IMR-90 (cell line): Measurements from ENCODE around the gene TMEM14C. TPM values are rescaled to one million over a fixed set of nuclear protein-coding genes. Genes with fewer than 3 reads are reported as not detected.

Source experiments
- ATAC-seq: fragments of 200-7000 bp; cut with Tn5 transposase; 2 replicates; pipeline ENCODE4 v1.9.1; 2020; ENCODE audit warnings: low read depth, mild to moderate bottlenecking, moderate library complexity
- BruUV-seq: library from RNA; stranded (reverse); fragments of 400-500 nt; replicated peaks from 2 replicates; lab custom pipeline; 2021; lab: Mats Ljungman, UMichigan
- CTCF ChIA-PET: fragments of 300-600 bp; formaldehyde crosslinking; extraction: SDS; loops from one replicate; lab custom pipeline; 2021; ENCODE audit warnings: antibody characterized with exemption; lab: Yijun Ruan, JAX
- POLR2A ChIA-PET: fragments of 300-600 bp; sonication (Branson Sonifier 250); formaldehyde crosslinking; loops from one replicate; lab custom pipeline; 2022; ENCODE audit warnings: antibody characterized with exemption; ENCODE audit not compliant: unreplicated experiment; lab: Charles Lee
- DNase-seq: peaks from one replicate; pipeline ENCODE4 v3.0.0; 2013
- H2AFZ ChIP-seq: replicated peaks from 2 replicates; pipeline ENCODE3; 2013; ENCODE audit warnings: low read length, mild to moderate bottlenecking; ENCODE audit not compliant: poor library complexity
- H2AK5ac ChIP-seq: 2 replicates; pipeline ENCODE4 v1.6.1; 2013; ENCODE audit warnings: low read depth, low read length, inconsistent platforms
- H2AK9ac ChIP-seq: replicated peaks from 2 replicates; pipeline ENCODE3; 2013; ENCODE audit warnings: mild to moderate bottlenecking, low read depth, low read length, moderate library complexity; ENCODE audit not compliant: poor library complexity
- H2BK120ac ChIP-seq: 2 replicates; pipeline ENCODE4 v1.6.1; 2013; ENCODE audit warnings: low read depth, low read length, inconsistent platforms
- H2BK15ac ChIP-seq: 3 replicates; pipeline ENCODE4 v1.6.1; 2013; ENCODE audit warnings: low read depth, low read length, inconsistent platforms
- H2BK20ac ChIP-seq: 2 replicates; pipeline ENCODE4 v1.6.1; 2013; ENCODE audit warnings: low read depth, mild to moderate bottlenecking, inconsistent platforms, low read length, moderate library complexity
- H2BK5ac ChIP-seq: 2 replicates; pipeline ENCODE4 v1.6.1; 2013; ENCODE audit warnings: mild to moderate bottlenecking, low read depth, low read length, inconsistent platforms; ENCODE audit not compliant: poor library complexity, severe bottlenecking
- H3K14ac ChIP-seq: replicated peaks from 2 replicates; pipeline ENCODE4 v1.6.1; 2013; ENCODE audit warnings: low read depth, low read length, inconsistent platforms
- H3K18ac ChIP-seq: 2 replicates; pipeline ENCODE4 v1.6.1; 2013; ENCODE audit warnings: low read depth, low read length, control low read depth
- H3K23ac ChIP-seq: 2 replicates; pipeline ENCODE4 v1.6.1; 2013; ENCODE audit warnings: low read depth, low read length, inconsistent platforms
- H3K27ac ChIP-seq: 2 replicates; pipeline ENCODE4 v1.5.1; 2013; ENCODE audit warnings: mild to moderate bottlenecking, control low read depth, low read length; ENCODE audit not compliant: insufficient read depth
- H3K27me3 ChIP-seq: 2 replicates; pipeline ENCODE4 v1.6.1; 2013; ENCODE audit warnings: low read length; ENCODE audit not compliant: control insufficient read depth, insufficient read depth
- H3K36me3 ChIP-seq: 2 replicates; pipeline ENCODE4 v1.6.1; 2013; ENCODE audit warnings: low read length, mixed read lengths; ENCODE audit not compliant: control insufficient read depth, insufficient read depth
- H3K4ac ChIP-seq: 2 replicates; pipeline ENCODE4 v1.6.1; 2013; ENCODE audit warnings: low read depth, low read length, inconsistent platforms
- H3K4me1 ChIP-seq: 2 replicates; pipeline ENCODE4 v1.6.1; 2013; ENCODE audit warnings: low read length, mixed read lengths; ENCODE audit not compliant: control insufficient read depth, insufficient read depth
- H3K4me2 ChIP-seq: 2 replicates; pipeline ENCODE4 v1.6.1; 2013; ENCODE audit warnings: low read depth, mild to moderate bottlenecking, control low read depth, low read length, moderate library complexity
- H3K4me3 ChIP-seq: 2 replicates; pipeline ENCODE4 v1.5.1; 2013; ENCODE audit warnings: low read depth, mild to moderate bottlenecking, control low read depth, low read length, moderate library complexity; ENCODE audit not compliant: insufficient read depth
- H3K56ac ChIP-seq: 2 replicates; pipeline ENCODE4 v1.6.1; 2013; ENCODE audit warnings: low read length, inconsistent platforms; ENCODE audit not compliant: insufficient read depth; ENCODE audit errors: extremely low read depth
- H3K79me1 ChIP-seq, 2 experiments: 2 replicates each; pipeline ENCODE4 v1.6.1; 2013; ENCODE audit warnings: low read length in 2 of 2, inconsistent platforms in 1 of 2, low read depth in 1 of 2
- H3K9ac ChIP-seq: 2 replicates; pipeline ENCODE4 v1.6.1; 2013; ENCODE audit warnings: low read depth, low read length, control low read depth
- H3K9me1 ChIP-seq: 2 replicates; pipeline ENCODE4 v1.6.1; 2013; ENCODE audit warnings: low read length, inconsistent platforms; ENCODE audit not compliant: insufficient read depth
- H3K9me3 ChIP-seq: 2 replicates; pipeline ENCODE4 v1.6.1; 2013; ENCODE audit warnings: low read length; ENCODE audit not compliant: control insufficient read depth, insufficient read depth
- H4K20me1 ChIP-seq: 2 replicates; pipeline ENCODE4 v1.6.1; 2013; ENCODE audit warnings: low read length, inconsistent platforms; ENCODE audit not compliant: insufficient read depth
- H4K5ac ChIP-seq: 2 replicates; pipeline ENCODE4 v1.6.1; 2013; ENCODE audit warnings: mild to moderate bottlenecking, low read depth, low read length, control low read depth
- H4K8ac ChIP-seq, 2 experiments: 2 replicates each; pipeline ENCODE4 v1.6.1; 2013; ENCODE audit warnings: low read depth in 2 of 2, low read length in 2 of 2, control low read depth in 1 of 2, inconsistent platforms in 1 of 2
- H4K91ac ChIP-seq: 2 replicates; pipeline ENCODE4 v1.6.1; 2013; ENCODE audit warnings: low read depth, low read length, inconsistent platforms; ENCODE audit not compliant: insufficient read depth
- CEBPB ChIP-seq: IDR thresholded peaks from 2 replicates; pipeline ENCODE4 v1.6.1; 2012; ENCODE audit warnings: low read depth, low read length, improper control_type of control experiment
- MAFK ChIP-seq: IDR thresholded peaks from 2 replicates; pipeline ENCODE4 v1.6.1; 2012; ENCODE audit warnings: low read depth, low read length, improper control_type of control experiment
- RAD21 ChIP-seq: IDR thresholded peaks from 2 replicates; pipeline ENCODE4 v1.6.1; 2012; ENCODE audit warnings: low read length, improper control_type of control experiment
- RFX5 ChIP-seq: IDR thresholded peaks from 2 replicates; pipeline ENCODE4 v1.8.0; 2012; ENCODE audit warnings: low read depth, mild to moderate bottlenecking, low read length, moderate library complexity
- USF2 ChIP-seq: fragments of 150-350 bp; IDR thresholded peaks from 2 replicates; pipeline ENCODE4 v1.6.1; 2017; ENCODE audit warnings: mild to moderate bottlenecking, antibody characterized with exemption, low read length, low read depth
- WGBS, 2 experiments: methylation state at CpG; one replicate each; pipeline versions ENCODE4 v1.1.5 to v1.1.7; 2013; ENCODE audit warnings: missing lambda C conversion rate in 2 of 2; ENCODE audit not compliant: insufficient read length in 1 of 2; ENCODE audit errors: extremely low coverage in 2 of 2; 5-methylcytosine and 5-hydroxymethylcytosine counted together
- dilution Hi-C: fragments of 300-500 bp; cut with HindIII; formaldehyde crosslinking; loops from one replicate; pipeline ENCODE4 v1.14.3; 2018; ENCODE audit warnings: low sequenced_read_pairs; ENCODE audit not compliant: unreplicated experiment
- in situ Hi-C: fragments of 300-500 bp; cut with MboI; formaldehyde crosslinking; loops from 3 replicates; pipeline ENCODE4 v1.14.3; 2019; ENCODE audit warnings: low sequenced_read_pairs, inconsistent platforms, mixed read lengths
- intact Hi-C: fragments of 100-400 bp; cut with micrococcal nuclease; formaldehyde crosslinking; loops from 2 replicates; pipeline ENCODE4 v1.10.0; 2022
- polyA plus RNA-seq, 3 experiments: library from polyadenylated mRNA; depleted of rRNA; stranded (reverse); fragments of >200 nt; gene quantifications; 2 replicates each; pipeline ENCODE4 v1.2.3, GENCODE V29; 2012; ENCODE audit warnings: low replicate concordance in 1 of 3
- total RNA-seq: library from RNA; depleted of rRNA; stranded (reverse); fragments of >200 nt; gene quantifications from 2 replicates; pipeline ENCODE4 v1.2.3, GENCODE V29; 2012

TMEM14C gene
- total and polyA plus RNA-seq, 2 of the 4 experiments (the other 2 are of a cell fraction), result 129 to 175 TPM

- peaks cover 2% of the 10 kb centered on the region for H3K4me1 ChIP-seq
- no peak overlapping the region for H4K8ac ChIP-seq
- no peak overlapping the region for H3K27ac ChIP-seq
- no peak overlapping the region for H2BK20ac ChIP-seq
- dilution Hi-C loops, result no loop called here
- no peaks in the 10 kb centered on the region for H3K27me3 ChIP-seq
- ChIA-PET POLR2A (no interaction called here), CTCF (interaction anchor here (0.9 to 1.1 kb wide), 2 partner anchors 10 to 39 kb away, joined by 3 to 4 read pairs; no protein-coding TSS in a partner anchor)
- peaks cover 14% of the 10 kb centered on the region for H3K36me3 ChIP-seq
- H2BK15ac ChIP-seq, result no peak overlapping the region
- H3K4me3 ChIP-seq, result no peak overlapping the region
- H3K9ac ChIP-seq, result no peak overlapping the region
- no peak overlapping the region; the same call in 1 of the 2 replicates for H2BK120ac ChIP-seq
- no peak overlapping the region for H3K14ac ChIP-seq
- no TSS peak for BruUV-seq
- no peak overlapping the region for H3K4me2 ChIP-seq
- in situ Hi-C loops, result no loop called here
- no peak overlapping the region for H4K5ac ChIP-seq
- DNase-seq (peak; percentile 89), ATAC-seq (peak; percentile 19; the same call in 1 of the 2 replicates)
- H3K56ac ChIP-seq, result no peak overlapping the region
- peak overlapping the region; percentile 5; the same call in 1 of the 2 replicates for H2AK5ac ChIP-seq
- no peaks in the 10 kb centered on the region for H4K20me1 ChIP-seq
- H2AK9ac ChIP-seq, result no peak overlapping the region
- 0 out of 2 replicates have a peak overlapping the region, but pooled peaks have one; percentile 21 for H3K4ac ChIP-seq
- H3K23ac ChIP-seq, result no peak overlapping the region
- peaks cover 16 to 40% of the 10 kb centered on the region in 2 experiments for H3K79me1 ChIP-seq
- no peaks in the 10 kb centered on the region for H3K9me3 ChIP-seq
- intact Hi-C loops, result loop anchor here (1.0 to 5.0 kb wide), 2 partner anchors 68 to 250 kb away; partner anchors contain the start of genes C6orf52 and PAK1IP1
- H3K18ac ChIP-seq, result no peak overlapping the region
- H2BK5ac ChIP-seq, result peak overlapping the region; percentile 32
- peaks cover 3% of the 10 kb centered on the region; the same call in 1 of the 2 replicates for H3K9me1 ChIP-seq
- H4K91ac ChIP-seq, result no peak overlapping the region
- whole genome bisulfite sequencing, 2 experiments, result 64% methylated on average over 4 of the region's 6 CpGs; no CpG with 5 or more reads in 1 of the 2 experiments
- no peak for TF ChIP-seq RFX5
- 0 out of 2 replicates have a peak, but pooled peaks have one; percentile 15 for TF ChIP-seq USF2
- peak; percentile 55; the same call in 1 of the 2 replicates for TF ChIP-seq MAFK
- TF ChIP-seq CEBPB, result peak; percentile 37
- TF ChIP-seq RAD21, result no peak
- no peak overlapping the region for H2AFZ ChIP-seq
Observed at GRCh38 chr6:10759884-10760329, 37.0 kb downstream of the TMEM14C start.
